Measurements from ENCODE around the gene NTMT2.
"Not testable (repeated sequence)": the region's sequence is repeated elsewhere in the genome, so short reads cannot be mapped to it uniquely, and the experiment has no call there.

The NTMT2 gene

DNA sequence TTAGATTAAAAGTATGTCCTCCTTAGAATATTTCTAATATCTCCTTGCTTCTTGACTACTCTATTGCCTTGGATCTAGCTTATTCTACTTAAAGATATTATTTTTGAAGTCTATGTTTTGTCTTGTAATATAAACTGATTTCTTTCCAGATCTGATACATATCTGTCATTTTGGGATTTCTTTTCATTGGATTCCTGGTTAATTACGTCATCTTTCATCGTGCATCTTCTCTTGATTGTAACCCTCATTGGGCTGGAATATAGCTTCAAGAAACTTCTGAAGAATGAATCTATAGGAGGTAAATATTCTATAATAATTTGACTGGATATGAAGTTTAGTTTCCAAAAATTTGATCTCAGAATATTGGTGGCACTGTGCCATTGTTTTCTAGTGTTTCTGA is 12.1 kb downstream of the NTMT2 start:
- DNase-seq (ENCODE audit: low spot score): no peak

DNA sequence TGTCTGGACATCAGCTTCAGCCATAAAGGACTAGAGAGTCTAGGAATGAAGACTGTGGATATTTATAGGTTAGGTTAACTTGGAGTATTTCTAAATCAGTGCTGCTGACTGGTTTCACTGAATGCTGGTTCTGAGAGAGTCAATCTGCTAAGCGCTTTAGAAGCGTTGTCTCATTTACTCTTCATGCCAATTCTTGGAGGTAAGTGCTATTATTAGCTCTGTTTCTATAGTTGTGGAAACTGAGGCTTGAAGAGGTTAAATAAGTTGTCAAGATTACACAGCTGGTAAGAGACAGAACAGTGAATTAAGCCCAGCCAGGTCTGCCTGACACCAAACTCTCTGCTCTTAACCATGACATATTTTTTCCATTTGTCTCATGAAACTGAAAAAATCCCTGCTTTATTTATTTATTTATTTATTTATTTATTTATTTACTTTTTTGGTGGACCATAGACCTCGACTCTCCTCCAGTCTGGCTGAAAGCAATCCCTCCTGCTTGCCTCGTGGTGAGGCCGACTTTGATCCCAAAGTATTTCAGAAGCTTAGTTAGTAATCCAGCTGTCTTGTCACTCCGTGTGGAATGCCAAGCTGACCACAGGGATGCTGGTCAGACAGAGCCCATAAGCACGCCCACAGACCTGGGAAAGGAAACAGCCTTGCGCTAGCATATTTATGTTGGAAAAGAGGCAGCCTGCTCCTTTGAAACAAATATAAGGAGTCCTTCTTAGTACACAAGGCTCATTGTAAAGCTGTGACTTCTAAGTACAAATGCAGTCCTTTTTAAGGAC is 16.9 kb downstream of the NTMT2 start:
- DNase-seq (ENCODE audit: low spot score): peak; percentile 58

DNA sequence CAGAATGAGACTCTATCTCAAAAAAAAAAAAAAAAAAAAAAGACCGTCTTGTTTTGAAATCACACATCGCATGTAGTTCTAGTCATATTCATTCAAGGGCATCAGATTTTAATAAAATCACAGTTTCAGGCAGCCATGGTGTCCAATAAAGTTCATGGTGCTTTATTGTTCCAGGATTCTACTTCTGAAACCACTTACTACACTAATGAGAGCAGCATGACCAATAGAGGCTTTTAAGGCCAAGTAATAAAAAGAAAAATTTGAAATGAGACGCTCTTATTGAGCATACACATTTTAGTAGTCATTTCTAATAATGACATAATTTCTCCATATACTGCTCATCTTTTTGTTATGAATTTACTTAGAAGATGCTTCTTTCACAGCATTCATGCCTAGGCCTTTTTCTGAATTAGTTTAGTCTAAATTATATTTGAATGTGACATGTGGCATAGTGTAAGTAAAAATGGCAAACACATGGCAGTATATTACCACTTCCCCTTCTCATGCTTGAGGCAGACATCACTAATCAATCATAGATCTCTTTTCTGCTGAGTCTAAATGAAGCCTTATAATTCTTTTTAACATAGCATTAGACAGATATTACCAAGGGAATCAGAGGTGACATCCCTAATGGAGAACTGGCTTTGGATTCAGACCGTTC is 18.5 kb downstream of the NTMT2 start:
- no peak for DNase-seq (ENCODE audit: low spot score)

DNA sequence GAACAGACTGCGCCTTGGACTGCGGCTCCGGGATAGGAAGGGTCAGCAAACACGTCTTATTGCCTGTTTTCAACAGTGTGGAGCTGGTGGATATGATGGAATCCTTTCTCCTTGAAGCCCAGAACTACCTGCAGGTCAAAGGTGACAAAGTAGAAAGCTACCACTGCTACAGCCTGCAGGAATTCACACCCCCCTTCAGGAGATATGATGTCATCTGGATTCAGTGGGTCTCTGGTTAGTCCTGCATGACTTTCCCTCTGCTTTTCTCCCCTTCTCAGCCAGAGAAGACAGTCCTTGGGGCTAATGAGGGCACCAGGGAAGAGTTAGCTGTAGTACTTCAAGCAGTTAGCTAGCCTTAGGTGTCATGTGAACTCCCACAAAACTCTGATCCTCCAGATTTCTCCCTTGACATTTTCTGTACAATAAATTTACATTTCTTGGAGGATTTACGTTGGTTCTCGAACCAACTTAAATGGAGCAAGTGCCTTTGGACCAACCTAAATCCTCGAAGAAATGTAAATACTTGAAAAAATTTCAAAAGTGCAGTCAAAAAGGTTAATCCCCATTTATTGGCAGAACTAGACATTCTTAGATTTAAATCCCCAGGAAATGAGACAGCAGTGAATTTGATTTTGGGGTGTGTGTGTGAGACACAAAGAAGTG is 20.9 kb downstream of the NTMT2 start:
- no peak for DNase-seq (ENCODE audit: low spot score)

DNA sequence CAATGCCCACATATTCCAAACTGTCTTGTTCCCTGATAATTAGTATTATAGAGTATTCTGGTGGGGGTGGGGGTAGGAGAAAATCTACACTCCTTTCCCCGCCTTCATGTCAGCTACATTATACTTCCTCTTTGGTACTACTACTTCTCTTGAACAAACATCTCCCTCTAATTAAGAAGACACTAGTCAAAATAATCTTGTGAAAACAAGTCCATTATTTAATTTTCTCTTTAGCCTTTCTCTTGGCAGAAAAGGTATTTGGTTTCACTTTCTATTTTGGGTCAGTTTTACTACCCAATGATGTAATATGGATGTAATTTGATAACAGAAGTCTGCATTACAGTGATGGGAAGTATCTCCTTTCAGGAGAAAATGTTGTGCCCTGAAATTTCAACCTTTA is 22.5 kb downstream of the NTMT2 start:
- DNase-seq (ENCODE audit: low spot score): peak; percentile 3

DNA sequence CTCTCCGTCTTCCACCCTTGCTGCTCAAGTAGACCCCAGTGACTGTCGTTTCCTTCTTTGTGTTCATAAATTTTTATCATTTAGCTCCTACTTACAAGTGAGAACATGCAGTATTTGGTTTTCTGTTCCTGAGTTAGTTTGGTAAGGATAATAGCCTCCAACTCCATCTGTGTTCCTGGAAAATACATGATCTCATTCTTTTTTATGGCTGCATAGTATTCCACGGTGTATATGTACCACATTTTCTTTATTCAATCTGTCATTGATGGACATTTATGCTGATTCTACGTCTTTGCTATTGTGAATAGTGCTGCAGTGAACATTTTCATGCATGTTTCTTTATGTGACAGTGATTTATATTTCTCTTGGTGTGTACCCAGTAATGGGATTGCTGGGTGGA is 24.8 kb downstream of the NTMT2 start:
- not testable (repeated sequence) for DNase-seq (ENCODE audit: low spot score)

DNA sequence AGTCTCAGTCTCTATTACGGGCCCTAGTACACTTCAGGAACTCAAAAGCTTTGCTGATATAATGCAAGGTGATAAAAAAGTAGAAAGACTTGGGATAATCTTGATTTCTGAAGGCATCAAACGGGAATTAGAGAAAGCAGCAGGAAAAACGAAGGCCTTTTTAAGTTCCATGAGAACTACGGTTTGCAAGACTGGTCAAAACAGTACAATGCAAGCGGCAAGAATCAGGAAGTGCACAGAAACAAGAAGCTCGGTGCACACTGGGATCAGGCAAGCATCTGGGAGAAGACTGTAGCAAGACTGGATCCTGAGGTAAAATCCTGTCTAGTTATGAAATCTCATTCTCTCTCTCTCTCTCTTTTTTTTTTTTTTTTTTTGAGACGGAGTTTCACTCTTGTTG is 28.6 kb downstream of the NTMT2 start:
- no peak for DNase-seq (ENCODE audit: low spot score)

DNA sequence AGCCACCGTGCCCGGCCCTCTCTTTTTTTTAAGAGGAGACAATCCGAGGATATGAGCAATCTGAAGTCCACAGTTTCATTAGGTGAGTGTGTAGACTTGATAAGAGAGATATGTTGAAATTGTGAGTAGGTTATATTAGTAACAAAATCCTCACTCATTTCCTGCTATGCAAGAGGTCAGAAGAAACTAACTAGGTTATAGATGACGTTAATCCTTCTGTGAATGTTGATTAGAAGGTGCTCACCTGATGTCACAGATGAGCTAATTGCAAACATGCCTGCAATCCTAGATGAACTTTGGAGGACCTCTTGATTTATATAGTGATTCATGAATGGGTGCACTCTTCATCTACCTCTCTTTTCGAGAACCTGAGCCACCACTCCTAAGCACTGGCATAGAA is 29.3 kb downstream of the NTMT2 start:
- DNase-seq (ENCODE audit: low spot score): peak; percentile 30

DNA sequence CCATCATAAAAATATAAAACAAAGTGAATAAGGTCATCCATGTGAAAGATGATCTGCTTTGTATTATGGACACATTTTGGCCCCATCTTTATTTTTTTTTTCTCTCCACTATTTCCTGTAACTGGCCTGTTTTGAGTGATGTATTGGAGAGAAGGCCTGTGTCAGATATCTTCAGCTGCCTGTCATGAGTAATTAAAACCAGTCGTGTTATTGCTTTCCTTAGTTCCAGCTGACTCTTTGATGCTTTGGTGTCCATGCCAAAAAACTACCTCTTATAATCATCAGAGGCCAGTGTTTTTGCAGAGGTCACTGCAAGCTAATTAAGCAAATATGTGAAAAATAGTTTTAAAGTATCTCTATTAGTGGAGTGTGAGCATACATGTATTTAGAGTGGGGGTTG is 29.7 kb downstream of the NTMT2 start:
- no peak for DNase-seq (ENCODE audit: low spot score)

DNA sequence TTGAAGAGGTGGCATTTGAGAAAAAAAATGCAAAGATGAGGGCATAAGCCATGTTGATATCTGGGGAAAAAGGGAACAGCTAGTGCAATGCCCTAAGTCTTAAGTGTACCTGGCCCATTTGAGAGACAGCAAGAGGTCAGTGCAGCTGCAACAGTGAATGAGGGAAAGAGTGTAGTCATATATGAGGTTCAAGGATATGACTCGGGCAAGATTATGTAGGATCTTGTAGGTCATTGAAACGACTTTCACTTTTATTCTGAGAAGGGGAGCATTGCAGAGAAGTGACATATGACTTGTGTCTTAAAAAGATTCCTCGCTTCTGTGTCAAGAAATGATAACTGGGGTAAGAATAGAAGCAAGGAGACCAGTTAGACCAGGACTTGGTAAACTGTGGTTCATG is 31.0 kb downstream of the NTMT2 start:
- no peak for DNase-seq (ENCODE audit: low spot score)

DNA sequence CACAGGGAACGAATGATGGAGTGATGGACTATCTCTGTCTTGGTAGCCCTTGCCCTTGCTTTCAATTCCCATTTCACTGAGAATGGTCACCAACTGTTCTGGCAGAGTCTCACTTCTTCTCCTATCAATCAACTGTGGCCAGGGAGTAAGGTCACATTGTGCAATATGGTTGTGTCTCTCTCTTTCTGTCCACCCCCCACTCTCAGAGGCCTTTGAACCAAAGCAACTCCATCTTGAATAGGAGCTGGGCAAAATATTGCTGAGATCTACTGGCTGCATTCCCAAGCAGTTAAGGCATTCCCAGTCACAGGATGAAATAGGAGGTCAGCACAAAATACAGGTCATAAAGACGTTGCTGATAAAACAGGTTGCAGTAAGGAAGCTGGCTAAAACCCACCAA is 36.7 kb downstream of the NTMT2 start:
- DNase-seq (ENCODE audit: low spot score): no peak

DNA sequence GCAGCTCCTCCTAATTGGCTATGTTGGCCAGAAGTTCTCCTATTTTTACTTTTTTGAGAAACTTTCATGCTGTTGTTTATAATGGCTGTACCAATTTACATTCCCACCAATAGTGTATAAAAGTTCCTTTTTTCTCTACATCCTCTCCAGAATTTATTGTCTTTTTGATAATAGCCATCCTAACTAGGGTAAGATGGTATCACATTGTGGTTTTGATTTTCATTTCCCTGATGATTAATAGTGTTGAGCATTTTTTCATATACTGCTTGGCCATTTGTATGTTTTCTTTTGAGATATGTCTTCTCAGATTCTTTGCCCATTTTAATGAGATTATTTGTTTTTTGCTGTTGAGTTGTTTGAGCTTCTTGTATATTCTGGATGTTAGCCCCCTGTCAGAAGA is 46.8 kb downstream of the NTMT2 start:
- no peak for DNase-seq (ENCODE audit: low spot score)

DNA sequence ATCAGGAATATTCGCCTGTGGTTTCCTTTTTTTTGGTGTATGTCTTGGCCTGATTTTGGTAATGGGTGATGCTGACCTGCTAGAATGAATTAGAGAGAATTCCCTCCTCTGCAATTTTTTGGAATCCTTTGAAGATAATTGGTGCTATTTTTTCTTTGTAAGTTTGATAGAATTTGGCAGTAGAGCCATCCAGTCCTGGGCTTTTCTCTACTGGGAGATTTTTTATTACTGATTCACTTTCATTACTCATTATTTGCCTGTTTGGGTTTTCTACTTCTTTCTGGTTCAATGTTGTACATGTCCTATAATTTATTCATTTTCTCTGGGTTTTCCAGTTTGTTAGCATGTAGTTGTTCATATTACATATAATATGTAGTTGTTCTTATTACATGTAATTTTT is 48.7 kb downstream of the NTMT2 start:
- no peak for DNase-seq (ENCODE audit: low spot score)

DNA sequence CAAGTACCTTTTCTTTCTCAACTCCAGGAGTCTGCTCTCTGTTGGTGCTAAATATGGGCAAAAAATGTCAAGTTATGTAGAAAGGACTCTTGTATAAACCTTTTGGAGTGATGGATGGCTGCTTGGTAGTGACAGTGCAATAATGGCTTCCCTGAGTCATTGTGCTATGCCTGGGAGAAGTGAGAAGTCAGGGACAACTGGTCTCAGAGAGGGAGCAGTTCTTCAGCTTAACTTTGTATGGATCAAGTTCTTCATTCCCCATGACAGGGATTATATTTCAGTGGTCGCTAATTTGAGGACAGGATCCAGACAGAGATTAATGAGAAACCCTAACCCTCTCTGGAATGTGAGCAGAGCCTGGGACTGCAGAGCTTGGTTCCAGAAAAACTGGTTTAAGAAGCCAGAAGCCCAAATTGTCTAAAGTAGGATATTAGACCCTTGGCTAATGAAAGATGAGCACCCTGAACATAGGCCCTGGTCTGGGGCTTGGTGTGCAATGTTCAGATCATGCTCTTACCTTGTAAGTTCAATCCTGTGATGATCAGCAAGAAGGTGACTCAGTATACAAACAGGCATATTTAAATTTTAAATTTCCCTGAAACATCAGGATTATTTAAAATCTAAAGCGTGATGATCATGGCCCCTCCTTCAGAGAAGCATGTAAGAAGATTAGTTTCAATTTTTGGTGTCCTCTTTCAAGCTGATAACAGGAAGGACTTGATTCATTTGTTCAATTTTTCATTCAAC is 50.9 kb downstream of the NTMT2 start:
- DNase-seq (ENCODE audit: low spot score): no peak

DNA sequence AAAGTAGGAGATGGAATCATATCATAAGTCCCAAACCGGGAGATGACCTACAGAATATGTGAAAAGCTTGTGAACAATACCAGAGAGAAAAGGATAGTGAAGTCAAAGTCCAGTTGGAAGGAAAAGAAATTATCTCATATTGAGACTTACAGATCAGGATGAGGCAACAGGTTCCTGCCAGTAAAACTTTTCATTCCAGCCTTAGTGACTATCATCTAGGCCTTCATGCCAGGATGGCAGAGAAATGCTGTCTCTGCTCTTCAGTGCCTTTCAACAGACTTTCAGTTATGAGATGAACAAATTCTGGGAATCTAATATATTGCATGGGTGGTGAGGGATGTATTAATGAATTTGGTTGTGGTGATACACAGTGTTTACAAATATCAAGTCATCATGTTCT is 52.3 kb downstream of the NTMT2 start:
- DNase-seq (ENCODE audit: low spot score): no peak

DNA sequence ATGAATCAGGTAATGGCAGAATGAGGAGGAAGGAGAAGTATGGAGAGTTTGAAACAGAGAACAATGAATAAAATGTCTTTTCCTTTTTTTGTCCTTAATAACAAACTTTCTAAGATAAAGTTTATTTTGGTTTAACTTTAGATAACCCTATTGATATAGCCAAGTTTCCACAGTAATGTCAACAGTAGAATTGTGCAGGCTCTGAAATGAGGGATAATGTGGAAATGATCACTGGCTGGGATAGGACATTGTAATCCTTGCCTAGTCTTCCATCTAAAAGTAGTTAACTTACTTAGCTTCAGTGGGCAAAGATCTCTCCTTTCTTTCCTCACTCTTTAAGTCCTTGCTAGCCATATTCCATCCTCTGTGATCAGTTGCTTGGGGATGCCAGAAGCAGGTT is 52.8 kb downstream of the NTMT2 start:
- DNase-seq (ENCODE audit: low spot score): no peak

DNA sequence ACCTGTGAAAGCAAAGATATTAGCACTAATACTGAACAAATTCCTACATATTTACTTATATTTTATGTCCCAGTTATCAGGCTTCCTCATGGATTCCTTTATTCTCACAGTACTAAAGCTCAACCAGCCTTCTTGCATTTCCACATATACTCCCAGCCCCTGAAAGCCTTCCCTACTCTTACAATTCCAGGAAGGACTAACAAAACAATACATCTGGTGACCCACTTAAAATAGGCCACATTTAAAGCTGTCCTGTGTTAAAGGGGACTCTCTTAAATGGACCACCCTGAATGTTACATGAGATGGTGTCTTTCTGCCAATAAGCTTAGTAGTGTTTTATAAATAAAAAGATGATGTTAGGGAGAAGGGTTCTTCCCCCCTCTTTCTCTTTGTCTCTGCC is 54.4 kb downstream of the NTMT2 start:
- no peak for DNase-seq (ENCODE audit: low spot score)

DNA sequence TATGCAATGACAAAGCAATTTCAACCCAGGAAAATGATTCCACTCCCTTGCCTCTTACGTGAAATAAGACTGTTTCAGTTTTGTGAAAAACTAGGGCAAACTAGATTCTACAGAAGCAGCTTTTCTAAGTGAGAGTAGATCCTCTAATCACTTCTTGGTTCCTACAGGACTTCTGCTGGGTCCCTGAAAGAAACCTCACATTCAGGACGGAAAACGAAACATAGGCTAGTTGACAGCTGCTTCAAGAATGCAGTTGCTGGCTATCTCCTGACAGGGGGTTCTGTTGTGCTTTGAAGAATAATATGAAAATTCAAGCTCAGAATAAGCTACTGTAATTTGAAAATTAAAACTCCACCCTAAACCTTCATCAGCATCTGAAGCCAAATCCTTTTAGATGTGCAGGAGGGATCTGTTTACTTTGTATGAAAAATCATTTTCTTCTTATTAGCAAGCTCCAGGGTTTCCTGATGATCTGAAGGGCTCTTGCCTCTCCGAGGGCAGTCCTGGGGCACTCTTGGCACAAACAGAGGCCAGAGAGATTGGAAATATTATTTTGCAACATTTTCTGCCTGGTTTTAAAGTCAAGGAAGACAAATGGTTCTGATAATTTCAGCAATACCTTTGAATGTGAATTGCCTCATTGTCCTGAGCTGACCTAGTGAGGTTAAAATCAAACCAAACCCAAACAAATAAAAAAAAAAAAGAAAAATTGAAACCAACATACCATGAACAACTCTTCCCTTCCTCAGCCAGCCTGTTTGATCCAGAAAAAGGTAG is 55.0 kb downstream of the NTMT2 start:
- DNase-seq (ENCODE audit: low spot score): no peak

DNA sequence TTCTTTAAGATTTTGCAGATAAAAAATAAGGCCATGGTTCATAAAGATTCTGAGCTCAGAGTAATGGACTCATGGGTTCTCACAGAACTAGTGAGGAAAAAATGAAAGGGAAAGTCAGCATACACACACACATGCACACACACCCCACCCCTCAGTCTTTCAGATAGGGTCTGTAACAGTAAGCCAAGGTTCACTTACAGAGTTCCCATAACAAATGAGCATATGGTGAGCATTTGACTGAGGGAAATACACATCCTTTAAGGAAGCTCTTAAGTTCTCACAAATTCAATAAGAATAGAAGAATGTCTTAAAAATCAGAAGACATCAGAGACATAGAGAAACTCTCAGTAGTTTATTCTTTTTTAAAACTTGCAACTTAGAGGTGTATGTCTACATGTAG is 57.9 kb downstream of the NTMT2 start:
- no peak for DNase-seq (ENCODE audit: low spot score)

DNA sequence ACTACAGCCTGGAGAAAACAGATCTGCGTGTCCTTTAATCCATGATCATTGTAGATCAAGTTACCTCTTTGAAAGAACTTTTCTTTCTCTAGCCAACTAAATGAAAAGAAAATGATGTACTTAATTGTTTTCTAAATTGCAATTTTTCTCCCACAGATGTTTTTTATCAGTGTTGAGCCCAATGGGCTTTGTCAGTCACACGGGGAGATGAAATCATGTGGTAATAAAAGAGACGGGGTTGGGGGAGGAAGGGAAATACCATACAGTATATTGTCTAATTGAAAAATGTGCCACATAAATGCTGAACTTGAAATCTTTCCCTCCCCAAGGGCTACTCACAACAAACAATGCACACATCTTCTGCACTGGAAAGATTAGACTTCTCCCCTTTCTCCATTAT is 58.4 kb downstream of the NTMT2 start:
- no peak for DNase-seq (ENCODE audit: low spot score)

DNA sequence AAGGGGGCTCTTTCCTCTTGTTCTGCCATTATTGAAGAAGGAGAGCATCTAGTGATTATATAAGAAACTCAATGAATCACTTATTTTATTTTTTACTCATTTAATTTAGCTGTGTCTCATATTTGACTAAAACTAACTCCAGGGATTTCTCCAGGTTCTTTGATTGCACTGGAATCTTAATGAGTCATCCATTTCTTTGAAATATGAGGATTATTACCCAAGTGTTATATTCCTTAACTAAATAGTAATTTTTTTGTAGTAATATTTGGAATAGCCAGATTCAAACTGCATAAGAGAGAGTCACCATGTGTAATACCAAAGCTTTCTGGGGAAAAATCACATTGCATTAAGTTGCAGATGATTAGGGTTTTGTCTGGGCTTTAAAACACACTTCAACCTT is 59.5 kb downstream of the NTMT2 start:
- no peak for DNase-seq (ENCODE audit: low spot score)

DNA sequence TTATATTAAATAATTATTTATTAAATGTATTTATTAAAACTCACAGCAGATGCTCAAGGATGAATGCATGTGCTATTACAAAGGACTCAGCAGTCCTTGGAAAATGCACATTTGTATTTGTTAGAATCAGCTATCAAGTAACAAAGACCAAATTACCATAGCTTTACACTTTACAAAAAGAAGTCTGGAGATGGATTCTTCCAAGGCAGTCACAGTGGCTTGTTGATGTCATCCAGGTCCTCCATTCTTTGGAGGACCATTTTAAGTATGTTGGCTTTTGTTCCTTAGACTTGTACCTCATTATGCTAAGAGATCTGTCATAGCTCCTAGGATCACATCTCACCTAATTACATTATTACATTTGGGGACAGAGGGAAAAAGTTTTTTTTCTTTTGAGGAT is 63.4 kb downstream of the NTMT2 start:
- no peak for DNase-seq (ENCODE audit: low spot score)
